Measurements from ENCODE around the gene PROCA1. TPM values are rescaled to one million over a fixed set of nuclear protein-coding genes. Genes with fewer than 3 reads are reported as not detected.

Gene PROCA1
- total and polyA plus RNA-seq, 9 of the 15 experiments (the other 6 are each of a cell fraction or from before 2014, with no cell fraction given): 0.78 to 16.2 (median 5.6) TPM

- TF ChIP-seq FOXM1 (IDR thresholded peaks at IDR 0.05; ENCODE audit: low read depth): no peak
- TF ChIP-seq FOXM1 (CRISPR knock-in tag; IDR thresholded peaks at IDR 0.05; ENCODE audit: low read depth): no peak
- peak; percentile 4; the same call in 1 of the 2 replicates for TF ChIP-seq SMC3 (conservative IDR thresholded peaks at IDR 0.05; ENCODE audit: insufficient read depth, low read depth, low read length)
- peak in 1 of 2 experiments; percentile 60 for TF ChIP-seq E2F6 (IDR thresholded peaks at IDR 0.05; ENCODE audit: borderline replicate concordance in 1 of 2, extremely low read depth in 1 of 2, insufficient read depth in 1 of 2, insufficient read length in 1 of 2, low read depth in 1 of 2, low read length in 1 of 2, poor library complexity in 1 of 2, severe bottlenecking in 1 of 2)
- TF ChIP-seq HINFP (tag; conservative IDR thresholded peaks at IDR 0.05; ENCODE audit: low read depth): no peak
- TF ChIP-seq ARID2 (IDR thresholded peaks at IDR 0.05): no peak
- TF ChIP-seq SAFB (IDR thresholded peaks at IDR 0.05; ENCODE audit: borderline replicate concordance, low read depth, low read length): no peak
- TF ChIP-seq CHD7 (IDR thresholded peaks at IDR 0.05; ENCODE audit: low read depth, low read length): no peak
- no peak for TF ChIP-seq HDAC1 (IDR thresholded peaks at IDR 0.05)
- no peak for TF ChIP-seq MEF2A (IDR thresholded peaks at IDR 0.05; ENCODE audit: control insufficient read depth, low read depth, low read length)
- TF ChIP-seq ZNF384 (IDR thresholded peaks at IDR 0.05; ENCODE audit: low read depth, low read length): no peak
These were observed 12.9 kb upstream of the PROCA1 start (continued) for GRCh38 chr17:28724500-28725165.
